Activated CD8-positive, alpha-beta memory T cell treated with anti-CD3 and anti-CD28 coated beads for 48 hours (primary cell): Measurements from ENCODE around the gene CCR5.
"Not testable (repeated sequence)": the region's sequence is repeated elsewhere in the genome, so short reads cannot be mapped to it uniquely, and the experiment has no call there.

Experiments used
- DNase-seq, 3 experiments: peaks; one replicate each; pipeline ENCODE4 v3.0.0-alpha.2; 2020; ENCODE audit warnings: low read depth in 2 of 3, low spot score in 2 of 3

The CCR5 gene

GRCh38 chr3:46370839-46371518, at the start of gene CCR5:
CCR5 (plus strand) TSS chr3:46370946; CDS start chr3:46372903, 1,957 bp downstream.
- DNase-seq = no peak

- no peak for DNase-seq
Measured at GRCh38 chr3:46321461-46322104, 49.2 kb upstream of the CCR5 start.

GRCh38 chr3:46324036-46324435, 46.7 kb upstream of the CCR5 start:
- DNase-seq = no peak

DNA sequence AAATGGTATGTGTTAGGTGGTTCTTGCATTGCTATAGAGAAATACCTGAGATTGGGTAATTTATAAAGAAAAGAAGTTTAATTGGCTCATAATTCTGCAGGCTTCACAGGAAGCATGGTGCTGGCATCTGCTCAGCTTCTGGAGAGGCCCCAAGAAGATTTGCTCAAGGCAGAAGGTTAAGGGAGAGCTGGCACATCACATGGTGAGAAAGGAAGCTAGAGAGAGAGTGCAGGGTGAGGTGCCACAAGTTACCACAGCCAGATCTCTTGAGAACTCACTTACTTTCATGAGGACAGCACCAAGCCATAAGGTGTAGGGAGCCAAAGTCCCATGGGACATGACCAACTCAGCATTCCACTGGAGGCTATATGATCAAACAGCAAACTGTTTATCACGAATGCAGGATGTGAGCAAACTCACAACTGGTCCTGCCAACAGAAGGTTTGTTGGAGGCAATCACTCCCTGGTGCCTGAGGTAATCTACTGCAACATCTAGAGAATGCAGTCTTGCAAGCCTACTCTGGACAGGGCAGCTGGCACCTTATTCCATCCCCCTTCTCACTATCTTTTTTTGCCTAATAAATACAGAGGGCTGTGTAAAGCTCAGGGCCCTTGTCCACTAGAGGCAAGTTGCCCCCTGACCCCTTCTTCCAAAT, 45.0 kb upstream of the CCR5 start:
- DNase-seq = no peak

GRCh38 chr3:46330676-46331075, 40.1 kb upstream of the CCR5 start:
- not testable (repeated sequence) for DNase-seq

GRCh38 chr3:46334741-46335478, 35.8 kb upstream of the CCR5 start:
- no peak for DNase-seq

DNA sequence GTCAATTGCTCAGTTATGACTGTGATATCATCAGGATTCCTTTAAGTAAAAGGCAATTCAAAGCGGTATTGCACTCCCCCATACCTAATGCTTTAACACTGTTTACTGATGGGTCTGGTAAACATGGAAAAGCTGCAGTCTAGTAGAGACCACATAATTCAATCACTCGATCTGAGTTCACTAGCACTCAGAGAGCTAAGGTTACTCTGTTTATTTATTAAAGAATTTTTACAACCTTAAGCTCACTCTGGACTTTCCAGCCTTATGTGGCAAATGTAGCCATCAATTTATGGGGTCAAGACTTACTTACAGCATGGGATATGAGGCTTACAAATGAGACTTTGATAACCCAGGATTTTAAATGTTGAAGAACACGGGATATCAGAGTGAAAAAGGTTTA, 35.2 kb upstream of the CCR5 start:
- DNase-seq = no peak

GRCh38 chr3:46337911-46338310, 32.8 kb upstream of the CCR5 start:
- no peak for DNase-seq

GRCh38 chr3:46338840-46339239, 31.9 kb upstream of the CCR5 start:
- no peak for DNase-seq

GRCh38 chr3:46344476-46344875, 26.3 kb upstream of the CCR5 start:
- no peak for DNase-seq

DNA sequence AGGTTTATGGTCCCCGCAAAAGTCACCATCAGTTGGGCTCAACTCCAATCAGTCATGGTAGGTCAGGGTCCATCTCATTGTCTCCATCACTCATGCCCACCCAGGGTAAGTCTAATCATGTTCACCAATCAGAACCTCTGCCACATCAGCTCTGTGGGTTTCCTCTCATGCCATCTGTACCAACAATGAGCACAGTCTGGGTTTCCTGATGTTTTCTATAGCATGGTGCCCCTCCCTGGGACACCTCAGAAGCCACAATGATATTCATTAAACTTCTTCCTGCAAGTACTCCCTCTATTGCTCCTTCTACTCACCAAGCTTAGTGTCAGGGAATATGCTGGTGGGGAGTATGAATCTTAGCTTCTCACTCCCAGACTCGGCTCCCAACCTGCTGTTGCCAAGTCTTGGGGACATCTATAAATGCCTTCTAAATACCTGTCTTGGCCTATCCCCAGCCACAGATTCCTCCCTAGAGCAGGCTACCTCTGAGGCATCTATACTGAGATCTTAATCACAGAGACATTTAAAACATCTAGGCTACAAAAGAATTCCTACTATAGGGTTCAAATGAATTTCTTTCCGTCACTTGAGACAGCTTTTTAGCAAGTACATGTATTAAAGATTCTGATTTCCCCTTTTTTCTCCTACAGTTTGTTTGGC, 21.8 kb upstream of the CCR5 start:
- DNase-seq = no peak

GRCh38 chr3:46349484-46350261, 21.1 kb upstream of the CCR5 start:
- no peak for DNase-seq

GRCh38 chr3:46350262-46350565, 20.5 kb upstream of the CCR5 start:
- DNase-seq = no peak

- no peak for DNase-seq
Measured at GRCh38 chr3:46351646-46352045, 19.1 kb upstream of the CCR5 start.

GRCh38 chr3:46353090-46353489, 17.7 kb upstream of the CCR5 start:
- DNase-seq = no peak

DNA sequence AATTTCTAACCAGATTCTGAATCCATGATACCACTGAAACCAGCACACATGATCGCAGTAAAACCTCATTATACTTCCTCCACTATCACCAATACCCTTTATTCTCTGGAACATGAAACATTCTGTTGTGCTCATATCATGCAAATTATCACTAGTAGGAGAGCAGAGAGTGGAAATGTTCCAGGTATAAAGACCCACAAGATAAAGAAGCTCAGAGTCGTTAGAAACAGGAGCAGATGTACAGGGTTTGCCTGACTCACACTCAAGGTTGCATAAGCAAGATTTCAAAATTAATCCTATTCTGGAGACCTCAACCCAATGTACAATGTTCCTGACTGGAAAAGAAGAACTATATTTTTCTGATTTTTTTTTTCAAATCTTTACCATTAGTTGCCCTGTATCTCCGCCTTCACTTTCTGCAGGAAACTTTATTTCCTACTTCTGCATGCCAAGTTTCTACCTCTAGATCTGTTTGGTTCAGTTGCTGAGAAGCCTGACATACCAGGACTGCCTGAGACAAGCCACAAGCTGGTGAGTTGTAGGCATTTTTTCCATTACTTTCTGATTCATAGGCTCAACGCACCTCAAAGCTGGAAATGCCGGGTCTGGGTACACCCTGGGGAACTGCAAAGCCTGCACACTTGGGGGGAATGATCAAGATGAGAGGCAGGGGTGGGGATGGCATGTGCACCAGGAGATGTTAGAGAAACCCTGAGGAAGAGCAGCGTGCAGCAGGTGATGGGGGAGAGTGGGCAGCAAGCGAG, 16.9 kb upstream of the CCR5 start, which contains the start of gene CCR2:
Gene CCR2, plus strand, starts transcription at position 465 of the 764 bp plus-strand sequence. CDS start 3,417 bp downstream, outside the sequence.
- no peak for DNase-seq

DNA sequence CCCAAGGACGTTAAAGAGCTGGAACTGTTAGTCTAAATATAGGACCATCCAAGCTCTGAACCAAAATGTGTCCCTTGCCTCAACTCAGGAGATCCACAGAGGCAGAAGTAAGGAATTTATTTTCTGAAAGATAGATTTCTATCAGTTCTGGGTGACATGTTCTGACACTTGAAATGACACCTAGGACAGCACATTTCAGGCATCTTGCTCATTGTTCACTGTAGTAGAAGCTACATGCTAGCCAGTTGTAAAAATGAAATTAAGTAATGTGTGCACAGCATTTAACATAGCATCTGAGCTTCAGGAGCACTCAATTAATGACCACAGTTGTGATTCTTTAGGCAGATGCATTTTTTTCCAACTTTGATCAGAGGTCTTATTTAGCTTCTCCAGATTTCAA, 16.3 kb upstream of the CCR5 start:
- no peak for DNase-seq

- no peak for DNase-seq
Measured at GRCh38 chr3:46354984-46355383, 15.8 kb upstream of the CCR5 start.

- no peak for DNase-seq
Measured at GRCh38 chr3:46356276-46356675, 14.5 kb upstream of the CCR5 start.

DNA sequence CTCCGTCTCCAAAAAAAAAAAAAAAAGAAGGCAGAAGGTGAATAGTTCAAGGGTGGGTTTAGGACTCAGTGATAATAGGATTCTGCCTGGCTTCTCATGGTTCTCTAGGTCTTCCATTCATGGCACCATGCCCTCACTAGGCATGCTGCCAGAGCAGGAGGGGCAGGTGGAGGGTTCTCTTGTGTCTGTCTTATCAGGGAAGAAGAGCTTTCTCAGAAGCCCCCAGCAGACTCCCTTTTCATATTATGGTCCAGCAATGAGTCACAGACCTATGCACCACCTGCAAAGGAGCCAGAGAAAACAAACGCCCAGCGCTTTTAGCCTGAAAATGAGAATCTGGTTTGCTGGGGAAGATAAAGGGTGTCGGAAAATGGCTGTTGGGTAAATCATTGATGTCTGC, 13.8 kb upstream of the CCR5 start:
- no peak for DNase-seq
